H1 (cell line): ENCODE measurements around the gene NAGA. TPM values are rescaled to one million over a fixed set of nuclear protein-coding genes. Genes with fewer than 3 reads are reported as not detected.

Source experiments
- CTCF ChIA-PET: fragments of 300-600 bp; sonication (Branson Sonifier 250); formaldehyde crosslinking; loops from one replicate; lab custom pipeline; 2021; ENCODE audit not compliant: partially characterized antibody; lab: Charles Lee
- POLR2A ChIA-PET: fragments of 300-600 bp; sonication (Branson Sonifier 250); formaldehyde crosslinking; loops from one replicate; lab custom pipeline; 2021; ENCODE audit warnings: inconsistent platforms; ENCODE audit not compliant: partially characterized antibody; lab: Charles Lee
- DNase-seq, 2 experiments: peaks; one replicate each; pipeline versions ENCODE4 v3.0.0 to v3.0.0-alpha.2; 2010 to 2022; ENCODE audit warnings: low spot score in 2 of 2, low read depth in 1 of 2, mixed read lengths in 1 of 2
- FAIRE-seq: peaks from 2 replicates; lab custom pipeline; 2011; peaks lifted over from hg19 to GRCh38; lab: Jason Lieb, UNC
- H2AFZ ChIP-seq: 2 replicates; pipeline ENCODE4 v1.8.1; 2012; ENCODE audit warnings: low read length, inconsistent platforms
- H2AK5ac ChIP-seq: 2 replicates; pipeline ENCODE4 v1.6.1; 2013; ENCODE audit warnings: low read depth, low read length
- H2BK120ac ChIP-seq: replicated peaks from 2 replicates; pipeline ENCODE3; 2013; ENCODE audit warnings: low read depth, low read length, inconsistent platforms
- H2BK12ac ChIP-seq: 2 replicates; pipeline ENCODE4 v1.6.1; 2013; ENCODE audit warnings: low read depth, low read length
- H2BK15ac ChIP-seq: 2 replicates; pipeline ENCODE4 v1.6.1; 2013; ENCODE audit warnings: low read length
- H2BK20ac ChIP-seq: 2 replicates; pipeline ENCODE4 v1.6.1; 2013; ENCODE audit warnings: low read length
- H2BK5ac ChIP-seq: 2 replicates; pipeline ENCODE4 v1.6.1; 2013; ENCODE audit warnings: low read depth, low read length
- H3K14ac ChIP-seq: 2 replicates; pipeline ENCODE4 v1.6.1; 2013; ENCODE audit warnings: inconsistent platforms; ENCODE audit not compliant: insufficient read length
- H3K18ac ChIP-seq: 2 replicates; pipeline ENCODE4 v1.6.1; 2013; ENCODE audit warnings: low read length; ENCODE audit errors: extremely low read depth
- H3K23ac ChIP-seq: 2 replicates; pipeline ENCODE4 v1.6.1; 2013; ENCODE audit warnings: inconsistent platforms; ENCODE audit not compliant: insufficient read length
- H3K23me2 ChIP-seq: 2 replicates; pipeline ENCODE4 v1.6.1; 2013; ENCODE audit warnings: low read depth, low read length
- H3K27ac ChIP-seq: 2 replicates; pipeline ENCODE4 v1.6.1; 2011; ENCODE audit warnings: low read depth, low read length, inconsistent platforms
- H3K27me3 ChIP-seq, 4 experiments: replicated peaks in 1 of 4; 1 replicate in 1 of 4; 2 replicates in 3 of 4; pipeline versions ENCODE4 v1.6.1 to v1.8.1; 2011 to 2013; ENCODE audit warnings: low read length in 3 of 4, mild to moderate bottlenecking in 3 of 4, inconsistent platforms in 2 of 4, mixed read lengths in 2 of 4, moderate library complexity in 1 of 4; ENCODE audit not compliant: control insufficient read depth in 3 of 4, insufficient read depth in 3 of 4; ENCODE audit errors: extremely low read depth in 1 of 4
- H3K36me3 ChIP-seq, 4 experiments: 2 replicates each; pipeline versions ENCODE4 v1.6.1 to v1.8.1; 2011 to 2013; ENCODE audit warnings: mild to moderate bottlenecking in 4 of 4, low read length in 3 of 4, moderate library complexity in 2 of 4, control low read depth in 1 of 4, inconsistent platforms in 1 of 4; ENCODE audit not compliant: insufficient read depth in 4 of 4, control insufficient read depth in 2 of 4
- H3K4ac ChIP-seq: replicated peaks from 2 replicates; pipeline ENCODE3; 2013; ENCODE audit warnings: low read length, low read depth, mixed read lengths, inconsistent platforms; ENCODE audit not compliant: insufficient read length
- H3K4me1 ChIP-seq, 4 experiments: replicated peaks in 1 of 4; 1 replicate in 1 of 4; 2 replicates in 3 of 4; pipeline versions ENCODE4 v1.6.1 to v1.8.1; 2011 to 2013; ENCODE audit warnings: low read length in 3 of 4, inconsistent platforms in 2 of 4, mixed read lengths in 1 of 4; ENCODE audit not compliant: insufficient read depth in 4 of 4, control insufficient read depth in 3 of 4
- H3K4me2 ChIP-seq, 2 experiments: 2 replicates each; pipeline versions ENCODE4 v1.6.1 to v1.8.1; 2011 to 2013; ENCODE audit warnings: low read depth in 2 of 2, low read length in 2 of 2, control low read depth in 1 of 2, inconsistent platforms in 1 of 2, mild to moderate bottlenecking in 1 of 2; ENCODE audit not compliant: insufficient read depth in 1 of 2
- H3K4me3 ChIP-seq, 4 experiments: fragments of 200-600, 300-600 bp in 1 of 4; sonication (generic), shearing (Covaris generic), sonication (Bioruptor Twin) in 1 of 4; 2 replicates each; pipeline versions ENCODE4 v1.5.1 to v1.8.1; 2011 to 2016; ENCODE audit warnings: low read length in 4 of 4, low read depth in 3 of 4, control low read depth in 2 of 4, inconsistent platforms in 2 of 4, mild to moderate bottlenecking in 2 of 4, mixed read lengths in 1 of 4, moderate library complexity in 1 of 4; ENCODE audit not compliant: insufficient read depth in 2 of 4; ENCODE audit errors: extremely low read depth in 1 of 4
- H3K56ac ChIP-seq: replicated peaks from 2 replicates; pipeline ENCODE3; 2013; ENCODE audit warnings: low read depth, mild to moderate bottlenecking, mixed read lengths, low read length, inconsistent platforms; ENCODE audit not compliant: insufficient read length
- H3K79me1 ChIP-seq: 2 replicates; pipeline ENCODE4 v1.6.1; 2013; ENCODE audit warnings: low read depth, low read length, control low read depth
- H3K79me2 ChIP-seq, 2 experiments: 2 replicates each; pipeline versions ENCODE4 v1.6.1 to v1.8.1; 2012 to 2013; ENCODE audit warnings: low read length in 2 of 2, mild to moderate bottlenecking in 2 of 2, inconsistent platforms in 1 of 2; ENCODE audit not compliant: insufficient read depth in 2 of 2, control insufficient read depth in 1 of 2
- H3K9ac ChIP-seq, 4 experiments: replicated peaks in 1 of 4; 1 replicate in 1 of 4; 2 replicates in 3 of 4; pipeline versions ENCODE4 v1.6.1 to v1.8.1; 2011 to 2013; ENCODE audit warnings: low read depth in 3 of 4, low read length in 3 of 4, control low read depth in 2 of 4, mild to moderate bottlenecking in 2 of 4, moderate library complexity in 2 of 4, inconsistent platforms in 1 of 4; ENCODE audit errors: extremely low read depth in 1 of 4
- H3K9me3 ChIP-seq, 2 experiments: 2 replicates each; pipeline versions ENCODE4 v1.6.1 to v1.8.1; 2012 to 2013; ENCODE audit warnings: mild to moderate bottlenecking in 2 of 2, moderate library complexity in 2 of 2, control low read depth in 1 of 2, inconsistent platforms in 1 of 2, low read depth in 1 of 2, low read length in 1 of 2, mixed read lengths in 1 of 2; ENCODE audit not compliant: insufficient read depth in 2 of 2
- H4K20me1 ChIP-seq, 2 experiments: replicated peaks in 1 of 2; 2 replicates each; pipeline versions ENCODE3 to v1.8.1; 2011 to 2013; ENCODE audit warnings: inconsistent platforms in 2 of 2, low read length in 2 of 2, mild to moderate bottlenecking in 1 of 2; ENCODE audit not compliant: insufficient read depth in 2 of 2, control insufficient read depth in 1 of 2
- H4K5ac ChIP-seq: 2 replicates; pipeline ENCODE4 v1.6.1; 2013; ENCODE audit warnings: low read length, low read depth, mixed read lengths, inconsistent platforms; ENCODE audit not compliant: insufficient read length
- H4K8ac ChIP-seq: 2 replicates; pipeline ENCODE4 v1.8.0; 2013; ENCODE audit warnings: mild to moderate bottlenecking, moderate library complexity, low read length, inconsistent platforms; ENCODE audit not compliant: insufficient read depth; ENCODE audit errors: extremely low read depth
- H4K91ac ChIP-seq: replicated peaks from 2 replicates; pipeline ENCODE3; 2013; ENCODE audit warnings: low read length, mixed read lengths, inconsistent platforms; ENCODE audit not compliant: insufficient read length
- BCL11A ChIP-seq, 2 experiments: IDR thresholded peaks; one replicate each; pipeline ENCODE4 v1.6.1; 2011; ENCODE audit warnings: low read depth in 2 of 2, low read length in 2 of 2, mild to moderate bottlenecking in 2 of 2
- BRCA1 ChIP-seq: IDR thresholded peaks from 2 replicates; pipeline ENCODE4 v1.6.1; 2012; ENCODE audit warnings: low read depth, low read length, improper control_type of control experiment
- EP300 ChIP-seq, 2 experiments: IDR thresholded peaks; 1 replicate in 1 of 2; 2 replicates in 1 of 2; pipeline ENCODE4 v1.6.1; 2011 to 2012; ENCODE audit warnings: low read depth in 2 of 2, low read length in 2 of 2, mild to moderate bottlenecking in 2 of 2, borderline replicate concordance in 1 of 2, inconsistent platforms in 1 of 2, moderate library complexity in 1 of 2
- HDAC6 ChIP-seq: IDR thresholded peaks from one replicate; pipeline ENCODE4 v1.7.1; 2012; ENCODE audit warnings: low read depth, mild to moderate bottlenecking, inconsistent platforms, low read length, moderate library complexity
- KDM4A ChIP-seq: IDR thresholded peaks from one replicate; pipeline ENCODE4 v1.7.1; 2012; ENCODE audit warnings: low read depth, mild to moderate bottlenecking, moderate library complexity, low read length, inconsistent platforms; ENCODE audit not compliant: severe bottlenecking
- NRF1 ChIP-seq: IDR thresholded peaks from 2 replicates; pipeline ENCODE4 v1.6.1; 2011; ENCODE audit warnings: mild to moderate bottlenecking, low read depth, low read length, improper control_type of control experiment
- RNF2 ChIP-seq: fragments of 200-900, 300-1000 bp; sonication (generic); IDR thresholded peaks from 2 replicates; pipeline ENCODE4 v1.7.1; 2016; ENCODE audit warnings: borderline replicate concordance, low read depth, mild to moderate bottlenecking, antibody characterized with exemption, low read length; ENCODE audit not compliant: poor library complexity, severe bottlenecking; ENCODE audit errors: missing control alignments
- RXRA ChIP-seq: IDR thresholded peaks from 2 replicates; pipeline ENCODE4 v1.6.1; 2011; ENCODE audit warnings: low read depth, mild to moderate bottlenecking, low read length, moderate library complexity; ENCODE audit not compliant: insufficient read depth
- SIN3A ChIP-seq, 2 experiments: IDR thresholded peaks in 1 of 2; conservative IDR thresholded peaks in 1 of 2; 2 replicates each; pipeline ENCODE4 v1.6.1; 2011 to 2012; ENCODE audit warnings: low read length in 2 of 2, improper control_type of control experiment in 1 of 2, low read depth in 1 of 2, mild to moderate bottlenecking in 1 of 2
- TAF1 ChIP-seq: IDR thresholded peaks from 2 replicates; pipeline ENCODE4 v1.6.1; 2011; ENCODE audit warnings: mild to moderate bottlenecking, low read depth, low read length
- polyA plus RNA-seq, 7 experiments: library from polyadenylated mRNA; depleted of rRNA in 3 of 7; stranded (reverse) in 5 of 7; unstranded in 2 of 7; fragments of >200 nt in 5 of 7; fragments of 200-250 nt in 2 of 7; gene quantifications; 1 replicate in 5 of 7; 2 replicates in 1 of 7; 4 replicates in 1 of 7; pipeline versions ENCODE4 v1.2.1 to v1.2.3, GENCODE V29; 2011 to 2013; ENCODE audit warnings: missing spikeins in 2 of 7, mixed read lengths in 2 of 7
- total RNA-seq: library from RNA; stranded (reverse); fragmentation: NEBNext Ultra II Directional; extraction: Animal tissue kit (Norgen Biotek cat#: 25700); gene quantifications from 2 replicates; pipeline ENCODE4 v1.2.1, GENCODE V29; 2021
- TF ChIP-seq, protein P1 (sequence below), 3 experiments: IDR thresholded peaks; 1 replicate in 2 of 3; 2 replicates in 1 of 3; pipeline versions ENCODE4 v1.5.1 to v1.6.1; 2011; ENCODE audit warnings: low read length in 3 of 3, mild to moderate bottlenecking in 3 of 3, inconsistent platforms in 2 of 3, low read depth in 1 of 3, moderate library complexity in 1 of 3; ENCODE audit not compliant: insufficient read depth in 1 of 3; ENCODE audit errors: control extremely low read depth in 1 of 3

NAGA gene
- total and polyA plus RNA-seq, 2 of the 8 experiments (the other 6 are each of a cell fraction or from before 2014, with no cell fraction given): 14.8 to 30.7 TPM

DNA sequence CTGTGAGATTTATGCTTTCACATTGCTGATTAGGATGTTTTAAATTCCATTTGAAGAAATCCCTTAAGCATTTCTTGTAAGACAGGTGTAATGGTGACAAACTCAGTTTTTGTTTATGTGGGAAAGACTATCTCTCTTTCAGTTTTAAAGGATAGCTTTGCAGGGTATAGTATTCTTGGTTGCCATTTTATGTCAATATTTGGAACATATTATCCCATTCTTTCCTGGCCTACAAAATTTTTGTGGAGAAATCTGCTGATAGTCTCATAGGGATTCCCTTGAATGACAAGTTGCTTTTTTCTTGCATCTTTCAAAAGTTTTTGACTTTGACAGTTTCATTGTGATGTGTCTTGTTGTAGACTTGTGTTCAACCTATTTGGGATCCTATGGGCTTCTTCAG lies 28.8 kb downstream of the NAGA start:
- Histone ChIP-seq H4K5ac (no peak overlapping the region), H2BK120ac (no peak overlapping the region), H3K4me1 (no peaks in the 10 kb centered on the region), H3K4ac (no peak overlapping the region), H3K79me2 (no peaks in the 10 kb centered on the region), H2BK15ac (no peak overlapping the region), H3K23me2 (no peaks in the 10 kb centered on the region), H3K9ac (no peak overlapping the region), H3K14ac (no peak overlapping the region), H3K4me3 (no peak overlapping the region), H3K27ac (no peak overlapping the region), H3K9me3 (peaks cover 0 to 6% of the 10 kb centered on the region in 2 experiments; a peak in 2 of 4 replicates), H2BK20ac (no peak overlapping the region), H2AFZ (no peak overlapping the region), H2BK5ac (no peak overlapping the region), H2AK5ac (no peak overlapping the region), H4K20me1 (no peaks in the 10 kb centered on the region), H4K91ac (no peak overlapping the region), H3K36me3 (no peaks in the 10 kb centered on the region), H2BK12ac (no peak overlapping the region), H3K4me2 (no peak overlapping the region), H3K56ac (no peak overlapping the region), H3K79me1 (no peaks in the 10 kb centered on the region), H3K23ac (no peak overlapping the region), H3K18ac (no peak overlapping the region), H4K8ac (no peak overlapping the region), H3K27me3 (no peaks in the 10 kb centered on the region; a peak in 1 of 7 replicates)
- ChIA-PET POLR2A (no interaction called here), CTCF (interaction anchor here (0.6 to 1.2 kb wide), 2 partner anchors 49 to 262 kb away, joined by 4 read pairs; no protein-coding TSS in a partner anchor)
- no peak for DNase-seq
- FAIRE-seq: no peak
- TF ChIP-seq BCL11A (IDR thresholded peaks at IDR 0.05; ENCODE audit: low read depth in 2 of 2, low read length in 2 of 2) (no peak), KDM4A (no peak), SIN3A (conservative IDR thresholded peaks at IDR 0.05 in 1 of 2, IDR thresholded peaks at IDR 0.05 in 1 of 2; ENCODE audit: low read depth in 1 of 2, low read length in 2 of 2) (no peak), RNF2 (no peak), HDAC6 (no peak), EP300 (IDR thresholded peaks at IDR 0.05; ENCODE audit: borderline replicate concordance in 1 of 2, low read depth in 2 of 2, low read length in 2 of 2) (no peak), NRF1 (no peak), BRCA1 (no peak), RXRA (no peak), TAF1 (no peak)
- TF ChIP-seq, protein P1, sequence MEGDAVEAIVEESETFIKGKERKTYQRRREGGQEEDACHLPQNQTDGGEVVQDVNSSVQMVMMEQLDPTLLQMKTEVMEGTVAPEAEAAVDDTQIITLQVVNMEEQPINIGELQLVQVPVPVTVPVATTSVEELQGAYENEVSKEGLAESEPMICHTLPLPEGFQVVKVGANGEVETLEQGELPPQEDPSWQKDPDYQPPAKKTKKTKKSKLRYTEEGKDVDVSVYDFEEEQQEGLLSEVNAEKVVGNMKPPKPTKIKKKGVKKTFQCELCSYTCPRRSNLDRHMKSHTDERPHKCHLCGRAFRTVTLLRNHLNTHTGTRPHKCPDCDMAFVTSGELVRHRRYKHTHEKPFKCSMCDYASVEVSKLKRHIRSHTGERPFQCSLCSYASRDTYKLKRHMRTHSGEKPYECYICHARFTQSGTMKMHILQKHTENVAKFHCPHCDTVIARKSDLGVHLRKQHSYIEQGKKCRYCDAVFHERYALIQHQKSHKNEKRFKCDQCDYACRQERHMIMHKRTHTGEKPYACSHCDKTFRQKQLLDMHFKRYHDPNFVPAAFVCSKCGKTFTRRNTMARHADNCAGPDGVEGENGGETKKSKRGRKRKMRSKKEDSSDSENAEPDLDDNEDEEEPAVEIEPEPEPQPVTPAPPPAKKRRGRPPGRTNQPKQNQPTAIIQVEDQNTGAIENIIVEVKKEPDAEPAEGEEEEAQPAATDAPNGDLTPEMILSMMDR (IDR thresholded peaks at IDR 0.05; ENCODE audit: control extremely low read depth in 1 of 3, insufficient read depth in 1 of 3, low read depth in 1 of 3, low read length in 3 of 3): no peak
